Esophagus muscularis mucosa (tissue), 4 donors: ENCODE measurements around the gene TMEM225B. TPM values are rescaled to one million over a fixed set of nuclear protein-coding genes. Genes with fewer than 3 reads are reported as not detected.

ENCODE experiments used
- DNase-seq: peaks from one replicate; pipeline ENCODE4 v3.0.0-alpha.2; 2017; ENCODE audit errors: extremely low spot score
- H3K27ac ChIP-seq, 4 donors: fragments of 200-600 bp; sonication (generic); replicated peaks in 1 of 4; 1 replicate in 3 of 4; 2 replicates in 1 of 4; pipeline ENCODE4 v1.5.1; 2016 to 2019; ENCODE audit warnings: mild to moderate bottlenecking in 1 of 4
- H3K27me3 ChIP-seq, 4 donors: fragments of 200-600 bp; sonication (generic); one replicate each; pipeline versions ENCODE4 v1.5.1 to v1.6.0; 2016 to 2019
- H3K36me3 ChIP-seq, 4 donors: fragments of 200-600 bp; sonication (generic); one replicate each; pipeline ENCODE4 v1.5.1; 2016 to 2019
- H3K4me1 ChIP-seq, 4 donors: fragments of 200-600 bp; sonication (generic); one replicate each; pipeline ENCODE4 v1.5.1; 2016 to 2019
- H3K4me3 ChIP-seq, 4 donors: fragments of 200-600 bp; sonication (generic); 1 replicate in 2 of 4; 2 replicates in 2 of 4; pipeline ENCODE4 v1.5.1; 2016 to 2019; ENCODE audit warnings: mild to moderate bottlenecking in 4 of 4, moderate library complexity in 1 of 4
- H3K9me3 ChIP-seq, 4 donors: fragments of 200-600 bp; sonication (generic); 1 replicate in 3 of 4; 2 replicates in 1 of 4; pipeline ENCODE4 v1.5.1; 2016 to 2019
- CTCF ChIP-seq, 3 experiments: fragments of 200-600 bp in 2 of 3; fragments of 450-650 bp in 1 of 3; sonication (generic) in 2 of 3; IDR thresholded peaks; one replicate each; pipeline ENCODE4 v1.5.1; 2017 to 2019; ENCODE audit warnings: antibody characterized with exemption in 3 of 3, mild to moderate bottlenecking in 2 of 3, moderate library complexity in 1 of 3
- EP300 ChIP-seq: sonication (generic); formaldehyde crosslinking; IDR thresholded peaks from one replicate; pipeline ENCODE4 v1.6.1; 2017; ENCODE audit warnings: antibody characterized with exemption
- POLR2A ChIP-seq: fragments of 450-650 bp; IDR thresholded peaks from one replicate; pipeline ENCODE4 v1.6.1; 2017; ENCODE audit warnings: antibody characterized with exemption, moderate library complexity, mild to moderate bottlenecking, low read depth
- POLR2AphosphoS5 ChIP-seq, 2 donors: sonication (generic); formaldehyde crosslinking; IDR thresholded peaks; one replicate each; pipeline ENCODE4 v1.6.1; 2017; ENCODE audit warnings: antibody characterized with exemption in 2 of 2
- WGBS: methylation state at CpG from one replicate; pipeline ENCODE4 v1.1.5; 2018; 5-methylcytosine and 5-hydroxymethylcytosine counted together
- intact Hi-C: fragments of 100-400 bp; cut with DNase I; formaldehyde crosslinking; loops from one replicate; pipeline ENCODE4 v1.15.1; 2023
- total RNA-seq, 4 donors: library from RNA; depleted of rRNA; stranded (reverse); fragments of >200 nt; gene quantifications; one replicate each; pipeline versions ENCODE4 v1.1.0 to v1.2.1, GENCODE V29; 2016

The TMEM225B gene
- total RNA-seq, 4 donors from 2014 or later, result 0.32 to 0.57 TPM; not detected in 2

DNA sequence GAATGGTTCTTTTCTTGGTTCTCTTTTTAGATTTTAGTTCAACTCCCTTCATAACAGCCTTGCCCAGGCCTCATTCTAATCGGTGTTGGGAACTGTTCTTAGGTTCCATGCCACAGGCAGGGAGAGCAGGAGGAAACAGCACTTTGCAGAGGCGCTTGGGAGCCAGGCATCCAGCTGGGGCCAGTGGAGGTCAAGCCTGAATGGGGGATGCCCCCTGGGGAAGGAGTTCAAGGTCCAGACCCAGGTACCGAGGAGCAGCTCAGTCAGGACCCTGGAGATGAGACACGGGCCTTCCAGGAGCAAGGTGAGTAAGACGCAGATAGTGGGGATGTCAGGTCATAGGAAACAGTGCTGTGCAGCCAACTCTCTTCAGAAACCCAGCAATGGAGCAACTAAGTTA lies 23.2 kb downstream of the TMEM225B start:
- intact Hi-C loops, result no loop called here
- WGBS, result 90% methylated on average over 5 of the region's 5 CpGs
- H3K4me3 ChIP-seq, result no peak overlapping the region
- peaks cover 13 to 26% (median 21%) of the 10 kb centered on the region in 4 donors for H3K4me1 ChIP-seq
- H3K36me3 ChIP-seq, result peaks cover 70 to 81% (median 79%) of the 10 kb centered on the region in 4 donors
- H3K27ac ChIP-seq, result no peak overlapping the region
- H3K27me3 ChIP-seq, result no peaks in the 10 kb centered on the region
- peak; percentile 3 for DNase-seq
- H3K9me3 ChIP-seq, result no peaks in the 10 kb centered on the region
- TF ChIP-seq POLR2A (no peak), CTCF (IDR thresholded peaks at IDR 0.05) (no peak), POLR2AphosphoS5 (IDR thresholded peaks at IDR 0.05) (no peak)

GRCh38 chr7:99622596-99622995 lies 24.5 kb downstream of the TMEM225B start:
- peaks cover 71 to 94% (median 91%) of the 10 kb centered on the region in 4 donors for H3K36me3 ChIP-seq
- no peaks in the 10 kb centered on the region for H3K27me3 ChIP-seq
- H3K4me1 ChIP-seq, result peaks cover 8 to 18% (median 15%) of the 10 kb centered on the region in 4 donors
- H3K9me3 ChIP-seq, result no peaks in the 10 kb centered on the region
- no peak overlapping the region for H3K27ac ChIP-seq
- TF ChIP-seq EP300 (no peak), CTCF (IDR thresholded peaks at IDR 0.05) (no peak), POLR2A (no peak), POLR2AphosphoS5 (IDR thresholded peaks at IDR 0.05) (no peak)
- 92% methylated on average over 10 of the region's 10 CpGs for WGBS
- intact Hi-C loops, result no loop called here
- peak; percentile 1 for DNase-seq
- H3K4me3 ChIP-seq, result no peak overlapping the region

- H3K36me3 ChIP-seq, result peaks cover 74 to 100% (median 94%) of the 10 kb centered on the region in 4 donors
- H3K9me3 ChIP-seq, result no peaks in the 10 kb centered on the region
- 82% methylated on average over 6 of the region's 7 CpGs for WGBS
- peaks cover 2 to 12% (median 9%) of the 10 kb centered on the region in 4 donors for H3K4me1 ChIP-seq
- H3K27me3 ChIP-seq, result no peaks in the 10 kb centered on the region
- no peak overlapping the region for H3K4me3 ChIP-seq
- no peak for TF ChIP-seq POLR2AphosphoS5 (IDR thresholded peaks at IDR 0.05)
- TF ChIP-seq EP300, result no peak
- no peak for TF ChIP-seq POLR2A
- TF ChIP-seq CTCF (IDR thresholded peaks at IDR 0.05), result no peak
- no peak overlapping the region for H3K27ac ChIP-seq
- intact Hi-C loops, result no loop called here
- peak; percentile 21 for DNase-seq
Observed at GRCh38 chr7:99623091-99623693, 25.1 kb downstream of the TMEM225B start.

DNA sequence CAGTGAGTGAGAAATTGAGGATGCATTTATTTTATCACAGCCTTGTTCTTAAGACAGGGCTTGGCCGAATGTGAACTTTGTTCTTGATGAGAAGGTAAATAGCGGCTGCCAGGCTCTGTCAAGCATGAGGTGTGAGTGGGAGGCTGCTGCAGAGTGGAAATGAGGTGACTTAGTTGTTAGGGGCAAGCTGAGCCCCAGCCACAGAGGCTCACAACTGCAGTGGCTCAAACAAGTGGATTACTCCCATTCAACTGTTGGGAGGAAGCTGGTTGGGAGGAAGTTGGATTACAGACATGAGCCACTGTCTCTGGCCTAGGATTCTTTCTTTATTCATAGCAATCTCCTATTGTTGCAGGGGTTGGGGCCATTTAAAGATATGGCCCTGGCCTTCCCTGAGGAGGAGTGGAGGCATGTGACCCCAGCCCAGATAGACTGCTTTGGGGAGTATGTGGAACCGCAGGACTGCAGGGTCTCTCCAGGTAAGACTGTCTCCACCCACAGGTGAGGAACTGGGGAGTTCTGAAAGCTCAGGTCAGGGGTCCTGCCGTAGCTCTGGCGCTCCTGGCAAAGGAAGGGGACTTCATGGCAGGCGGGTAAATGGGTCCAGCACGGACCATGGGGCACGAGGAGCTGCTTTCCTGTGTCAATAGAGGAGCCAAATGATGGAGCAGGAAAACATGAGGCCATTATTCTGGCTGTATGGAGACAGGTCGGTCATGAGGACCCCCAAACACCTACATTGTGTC lies 25.8 kb downstream of the TMEM225B start:
- H3K9me3 ChIP-seq, result no peaks in the 10 kb centered on the region
- peak; percentile 37 for DNase-seq
- H3K4me3 ChIP-seq, result no peak overlapping the region
- H3K27me3 ChIP-seq, result no peaks in the 10 kb centered on the region
- H3K4me1 ChIP-seq, result peaks cover 0 to 5% (median 2%) of the 10 kb centered on the region in 4 donors
- 84% methylated on average over 9 of the region's 9 CpGs for WGBS
- H3K27ac ChIP-seq, result no peak overlapping the region
- intact Hi-C loops, result no loop called here
- no peak for TF ChIP-seq CTCF (IDR thresholded peaks at IDR 0.05)
- no peak for TF ChIP-seq POLR2A
- TF ChIP-seq POLR2AphosphoS5 (IDR thresholded peaks at IDR 0.05), result no peak
- TF ChIP-seq EP300, result no peak
- H3K36me3 ChIP-seq, result peaks cover 76 to 100% (median 96%) of the 10 kb centered on the region in 4 donors
